NT2/D1 (cell line): ENCODE results near the gene RCSD1.

Experiments used
- SUZ12 ChIP-seq: IDR thresholded peaks from 2 replicates; pipeline ENCODE4 v1.6.1; 2011; ENCODE audit not compliant: insufficient read length, insufficient read depth; ENCODE audit errors: extremely low read depth
- YY1 ChIP-seq: IDR thresholded peaks from 2 replicates; pipeline ENCODE4 v1.6.1; 2011; ENCODE audit not compliant: insufficient read length, insufficient read depth

DNA sequence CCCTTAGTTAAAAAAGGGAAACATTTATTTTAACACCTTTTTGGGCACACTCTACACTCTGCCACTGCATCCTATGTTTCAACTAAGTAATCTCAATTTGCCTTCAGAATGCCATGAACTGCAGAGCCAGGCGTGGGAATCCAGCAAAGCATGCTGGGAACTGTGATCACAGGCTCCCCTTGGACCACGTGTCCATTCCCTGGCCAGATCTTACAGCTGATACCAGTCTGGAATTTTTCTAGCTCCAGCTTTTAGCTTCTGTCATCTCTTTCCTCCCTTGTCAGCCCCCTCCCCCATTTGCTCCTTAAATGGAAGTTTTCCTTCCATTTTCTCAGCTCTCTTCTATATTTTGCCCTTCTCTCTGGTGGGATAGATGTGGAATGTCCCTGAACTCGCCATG lies 29.4 kb downstream of the RCSD1 start:
- TF ChIP-seq SUZ12 (no peak), YY1 (no peak)
